CD4-positive, alpha-beta T cell treated with Interleukin-10 for 1 hour (primary cell): ENCODE data around the gene ADAMTS4.

Source experiments
- DNase-seq: peaks from one replicate; pipeline ENCODE4 v3.0.0-alpha.2; 2020

ADAMTS4 gene

DNA sequence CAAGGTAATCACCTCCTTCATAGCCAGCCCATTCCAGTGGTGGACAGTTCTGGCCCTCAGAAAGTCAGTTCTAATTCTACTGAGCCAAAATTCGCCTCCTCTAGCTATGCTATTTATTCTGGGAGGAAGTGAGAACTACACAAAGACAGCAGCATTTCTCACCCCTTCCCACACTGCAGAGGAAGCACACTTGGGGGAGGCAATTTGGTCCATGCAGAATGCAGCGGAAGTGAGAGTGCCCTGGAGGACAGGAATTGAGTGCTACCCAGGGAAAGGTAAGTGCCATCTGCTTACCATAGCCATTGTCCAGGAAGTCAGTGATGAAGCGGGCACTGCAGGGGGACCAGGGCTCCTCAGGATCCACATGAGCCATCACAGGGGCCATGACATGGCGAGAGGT is 3.7 kb downstream of the ADAMTS4 start:
- DNase-seq, result no peak

DNA sequence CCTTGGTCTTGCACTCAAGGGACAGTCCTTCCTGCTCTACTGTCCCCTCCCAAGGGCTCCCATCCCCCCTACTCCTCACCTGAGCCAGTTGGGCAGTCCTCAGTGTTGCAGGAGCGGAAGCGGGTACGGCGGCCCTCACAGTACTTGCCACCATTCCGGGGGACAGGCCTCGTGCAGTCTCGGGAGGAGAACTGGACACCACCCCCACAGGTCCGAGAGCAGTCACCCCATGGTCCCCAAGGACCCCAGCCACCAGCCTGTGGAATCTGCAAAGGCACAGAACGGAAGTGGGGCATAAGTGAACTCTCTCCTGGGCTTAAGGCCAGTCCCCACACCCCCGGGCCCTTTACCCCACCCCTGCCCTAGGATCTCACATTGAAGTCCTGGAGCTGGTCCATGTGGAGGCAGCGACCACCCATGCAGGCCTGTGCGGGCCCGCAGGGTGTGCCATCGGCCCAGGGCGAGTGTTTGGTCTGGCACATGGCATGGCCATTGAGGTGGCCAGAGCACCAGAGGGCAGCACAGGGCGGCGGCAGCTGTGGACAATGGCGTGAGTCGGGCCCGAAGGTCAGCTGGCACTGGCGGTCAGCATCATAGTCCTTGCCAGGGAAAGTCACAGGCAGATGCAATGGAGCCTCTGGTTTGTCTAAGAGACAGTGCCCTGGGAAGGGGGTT is 5.2 kb downstream of the ADAMTS4 start:
- no peak for DNase-seq

DNA sequence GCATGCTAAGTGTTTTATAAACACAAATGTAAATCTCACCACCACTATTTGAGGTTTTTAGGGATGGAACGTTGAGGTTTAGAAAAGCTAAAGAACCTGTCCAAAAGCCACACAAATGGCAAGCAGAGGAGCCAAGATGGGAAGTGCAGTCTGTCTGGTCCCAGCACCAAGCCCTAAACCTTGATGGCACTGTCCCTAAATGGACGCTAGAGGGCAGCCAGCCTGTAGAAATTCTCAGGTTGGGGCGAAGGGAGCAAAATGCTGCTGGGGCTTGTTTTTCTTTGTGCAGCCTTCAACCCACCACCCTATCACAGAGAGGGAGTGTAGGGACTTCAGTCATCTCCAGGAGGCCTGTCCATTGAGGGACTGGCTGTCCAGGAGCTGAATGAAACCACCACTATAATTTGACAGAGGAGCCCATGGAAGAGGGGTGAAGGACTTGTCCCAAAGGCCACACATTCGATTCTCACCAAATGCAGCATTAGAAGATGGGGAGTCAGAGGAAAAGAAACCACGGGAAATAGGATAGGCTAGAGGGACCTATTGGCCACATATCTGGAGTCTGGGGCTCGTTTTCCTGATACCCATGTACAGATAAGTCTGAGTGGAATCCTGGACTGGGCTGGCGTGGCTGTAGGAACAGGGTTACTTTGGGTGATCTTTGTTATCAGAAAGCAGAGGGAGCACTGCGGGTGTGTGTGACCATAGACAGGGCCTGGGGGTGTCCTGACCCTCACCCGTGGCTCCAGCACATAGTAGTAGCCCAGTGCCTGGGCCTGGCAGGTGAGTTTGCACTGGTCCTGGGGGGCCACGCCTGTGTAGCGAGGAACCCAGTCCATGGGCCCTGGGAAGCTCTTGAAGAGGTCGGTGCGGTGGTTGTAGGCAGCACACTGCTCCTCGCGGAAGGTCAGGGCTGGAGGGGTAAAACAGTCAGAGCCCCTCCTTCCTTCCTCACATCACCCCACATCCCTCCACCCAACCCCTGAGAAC is 6.1 kb downstream of the ADAMTS4 start:
- DNase-seq, result peak; percentile 83

DNA sequence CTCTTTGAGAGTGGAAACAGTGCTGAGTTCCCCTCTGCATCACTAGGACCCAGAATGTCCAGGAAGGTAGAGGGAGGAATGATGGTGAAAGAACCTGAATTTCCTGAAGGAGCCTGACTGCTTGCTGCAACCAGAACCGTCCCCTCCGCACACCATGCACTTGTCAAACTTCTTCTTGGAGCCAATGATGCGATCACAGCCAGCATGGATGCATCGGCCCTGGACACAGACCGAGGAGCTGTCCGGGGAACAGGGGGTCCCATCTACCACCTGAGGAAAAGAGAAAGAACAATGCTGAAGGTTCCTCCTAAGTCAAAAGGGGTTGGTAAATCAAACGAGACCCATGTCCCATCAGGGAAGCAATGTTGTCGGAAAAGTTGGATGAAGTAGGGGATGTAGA is 6.9 kb downstream of the ADAMTS4 start:
- no peak for DNase-seq

DNA sequence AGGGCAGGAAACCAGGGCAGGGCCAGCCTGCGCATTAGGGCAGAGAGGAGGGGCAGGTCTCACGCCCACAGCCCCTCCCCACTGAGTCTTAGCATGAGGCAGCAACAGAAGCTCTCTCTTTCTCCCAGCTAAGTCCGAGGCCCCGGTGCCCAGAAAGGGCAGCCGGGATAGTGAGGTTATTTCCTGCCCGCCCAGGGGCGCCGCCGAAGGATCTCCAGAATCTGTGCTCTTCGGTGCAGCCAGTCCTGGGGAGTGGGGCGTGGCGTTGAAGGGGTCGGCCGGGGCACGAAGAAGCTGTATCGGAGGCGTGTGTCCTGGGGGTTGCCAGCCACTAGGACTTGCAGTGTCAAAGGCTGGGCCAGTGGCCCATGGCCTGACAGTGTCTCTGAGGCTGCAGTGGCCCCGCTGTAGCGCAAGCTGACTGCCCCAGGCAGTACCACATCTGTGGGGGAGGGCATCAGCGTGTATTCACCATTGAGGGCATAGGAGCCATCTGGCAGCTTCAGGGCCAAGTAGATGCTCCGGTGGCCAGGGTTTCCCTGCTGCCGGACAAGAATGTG is 7.8 kb downstream of the ADAMTS4 start:
- no peak for DNase-seq

DNA sequence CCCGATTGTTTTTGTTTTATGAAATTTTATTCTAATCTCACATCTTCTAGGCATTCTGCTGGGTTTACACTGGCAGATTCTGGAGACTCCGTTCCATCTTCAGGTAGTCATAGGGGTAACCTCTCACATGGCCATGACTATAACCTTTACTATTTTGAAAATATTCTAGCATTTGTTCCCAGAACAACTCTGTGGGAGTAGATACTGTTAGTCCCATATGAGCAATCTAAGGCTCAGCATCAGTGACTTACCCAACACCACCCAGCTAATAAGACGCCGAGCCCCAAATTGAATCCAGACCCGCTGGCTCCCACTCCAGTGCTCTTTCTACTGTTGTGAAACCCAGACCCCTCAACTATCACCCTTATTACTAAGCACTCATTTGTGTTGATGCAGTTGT is 9.8 kb downstream of the ADAMTS4 start:
- no peak for DNase-seq

DNA sequence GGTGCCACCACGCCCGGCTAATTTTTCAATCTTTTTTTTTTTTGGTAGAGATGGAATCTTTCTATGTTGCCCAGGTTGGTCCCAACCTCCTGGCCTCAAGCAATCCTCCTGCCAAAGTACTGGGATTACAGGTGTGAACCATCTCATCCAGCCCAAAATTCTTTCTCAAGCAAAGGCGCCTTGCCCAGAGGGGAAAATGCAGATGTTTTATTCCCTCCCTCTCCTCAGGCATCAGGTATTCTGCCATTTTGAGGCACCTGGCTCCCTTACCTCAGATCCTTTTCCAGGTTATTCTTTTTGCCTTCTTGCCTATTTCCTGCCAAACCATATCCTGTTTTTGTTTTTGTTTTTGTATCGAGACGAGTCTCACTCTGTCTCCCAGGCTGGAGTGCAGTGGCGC is 10.5 kb downstream of the ADAMTS4 start:
- no peak for DNase-seq

DNA sequence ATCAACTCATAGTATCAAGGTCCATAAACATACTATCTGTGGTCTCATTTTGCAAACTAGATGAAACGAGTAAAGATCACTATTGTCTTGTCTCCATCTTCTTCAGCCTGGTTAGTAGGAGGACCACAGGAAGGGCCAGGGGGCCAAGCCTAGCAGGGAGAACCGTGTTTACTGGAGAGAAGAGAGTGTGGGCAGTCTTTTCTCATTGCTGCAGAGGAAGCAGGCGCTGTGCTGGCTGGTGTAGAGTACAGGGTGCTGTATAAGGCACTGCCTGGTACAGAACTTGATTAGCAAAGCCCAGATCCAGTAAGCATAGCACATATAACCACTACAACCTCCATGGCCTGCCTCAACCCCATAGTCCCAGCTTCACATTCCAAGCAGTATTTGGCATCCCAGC is 11.5 kb downstream of the ADAMTS4 start:
- no peak for DNase-seq

DNA sequence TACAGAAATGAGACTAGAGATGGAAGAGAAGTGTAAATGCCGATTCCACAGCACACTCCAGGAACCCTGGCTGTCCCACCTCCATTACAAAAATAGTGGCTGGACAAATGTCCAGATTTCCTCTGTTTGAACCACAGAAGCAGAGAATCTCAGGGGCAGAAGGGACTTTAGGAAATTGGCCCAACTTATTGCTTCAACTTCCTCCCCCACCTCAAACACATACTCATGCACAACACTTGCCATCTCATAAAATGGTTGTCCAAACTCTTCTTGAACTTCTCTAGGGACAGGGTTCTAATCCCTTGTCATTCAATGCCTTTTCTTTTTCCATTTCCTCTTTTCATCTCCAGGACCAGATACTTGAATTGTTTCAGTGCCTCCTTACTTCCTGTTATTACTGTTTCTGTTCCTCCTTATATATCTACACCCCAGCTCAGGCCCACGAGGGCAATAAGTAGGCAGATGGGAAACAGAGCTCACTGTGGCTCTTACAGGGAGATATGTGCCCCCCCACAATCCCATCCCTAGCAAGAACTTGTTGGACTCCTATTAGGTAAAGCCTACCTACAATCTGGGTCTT is 13.0 kb downstream of the ADAMTS4 start:
- DNase-seq, result no peak

DNA sequence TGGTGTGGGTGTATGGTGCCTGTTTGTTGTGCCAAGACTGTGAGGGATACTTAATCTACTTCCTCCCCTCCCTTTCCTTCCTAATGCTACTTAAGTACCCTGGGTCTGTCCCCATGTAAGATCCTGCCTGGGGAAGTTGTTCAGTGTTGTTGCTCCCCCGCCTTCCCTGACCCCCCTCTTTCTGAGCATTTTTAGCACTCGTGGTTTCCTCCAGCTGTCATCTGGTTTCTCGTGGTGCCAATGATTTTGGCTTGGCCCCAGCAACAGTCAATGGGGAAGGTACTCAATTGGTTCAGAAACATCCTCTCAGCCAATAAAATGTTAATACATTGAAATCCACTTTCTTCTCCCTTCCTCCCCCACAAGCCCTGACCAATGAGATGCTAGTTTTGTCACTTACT is 13.6 kb downstream of the ADAMTS4 start:
- peak; percentile 92 for DNase-seq

DNA sequence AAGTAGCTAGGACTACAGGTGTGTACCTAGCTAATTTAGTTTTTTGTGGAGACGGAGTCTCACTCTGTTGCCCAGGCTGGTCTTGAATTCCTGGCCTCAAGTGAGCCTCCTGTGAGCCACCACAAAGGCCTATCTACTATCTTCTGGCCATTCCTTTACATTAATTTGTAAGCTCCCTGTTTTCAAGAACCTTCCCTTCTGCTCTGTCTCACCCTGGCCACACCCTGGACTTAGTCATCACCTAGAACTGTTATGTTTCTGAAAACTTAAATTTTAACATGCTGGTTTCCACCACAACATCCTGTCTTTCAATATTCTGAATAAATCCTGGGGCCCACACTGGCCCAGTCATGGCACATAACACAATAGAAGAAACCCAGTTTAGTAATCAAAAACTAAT is 16.6 kb downstream of the ADAMTS4 start:
- DNase-seq, result peak; percentile 78

DNA sequence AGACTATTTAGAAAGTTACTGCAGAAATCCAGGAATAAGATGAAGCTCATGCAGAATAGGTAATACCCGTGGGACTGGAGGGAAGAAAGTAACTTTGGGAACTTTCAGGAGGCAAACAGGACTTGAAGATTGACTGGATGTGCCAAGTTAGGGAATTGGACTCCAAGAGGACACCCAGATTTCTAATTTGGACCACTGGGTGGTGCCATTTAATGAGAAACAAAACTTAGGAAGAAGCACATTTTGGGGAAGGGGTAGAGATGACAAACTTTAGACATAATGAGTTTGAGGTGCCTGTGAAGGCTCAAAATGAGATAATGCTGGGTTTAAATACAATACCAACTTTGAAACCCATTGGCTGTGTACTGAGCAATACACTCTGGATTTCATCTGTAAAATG is 18.2 kb downstream of the ADAMTS4 start:
- peak; percentile 35 for DNase-seq

DNA sequence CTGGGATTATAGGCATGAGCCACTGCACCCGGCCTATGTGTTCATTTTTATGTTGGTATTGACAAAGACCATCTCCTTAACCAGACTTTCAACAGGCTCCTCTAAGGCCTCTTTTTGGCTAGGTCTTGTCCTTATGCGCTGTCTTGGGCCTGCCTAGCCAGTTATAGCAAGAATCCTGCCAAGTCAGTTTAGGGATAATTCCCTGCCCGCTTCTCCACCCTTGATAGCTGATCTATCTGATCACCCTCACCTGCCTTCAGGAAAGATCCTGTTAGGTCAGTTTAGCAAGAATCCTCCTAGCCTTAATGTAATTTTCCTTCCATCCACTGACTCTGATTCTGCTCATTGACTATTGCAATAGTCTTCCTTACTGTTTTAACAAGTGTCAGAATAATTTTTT is 19.2 kb downstream of the ADAMTS4 start:
- no peak for DNase-seq

DNA sequence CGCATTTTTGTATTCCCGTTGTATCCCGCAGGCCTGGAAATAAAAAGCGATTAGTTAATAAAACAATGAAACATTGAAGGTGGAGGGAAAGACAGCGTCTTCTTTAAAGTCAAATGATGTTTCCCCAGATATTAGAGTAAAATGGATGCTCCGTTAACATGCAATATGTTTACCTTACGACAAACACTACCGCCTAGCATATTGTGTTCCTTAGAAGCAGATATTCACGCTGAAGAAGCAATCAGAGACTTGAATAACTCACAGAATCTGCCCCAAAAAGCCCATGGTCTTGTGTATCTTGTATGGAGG is 21.0 kb downstream of the ADAMTS4 start:
- DNase-seq, result no peak

DNA sequence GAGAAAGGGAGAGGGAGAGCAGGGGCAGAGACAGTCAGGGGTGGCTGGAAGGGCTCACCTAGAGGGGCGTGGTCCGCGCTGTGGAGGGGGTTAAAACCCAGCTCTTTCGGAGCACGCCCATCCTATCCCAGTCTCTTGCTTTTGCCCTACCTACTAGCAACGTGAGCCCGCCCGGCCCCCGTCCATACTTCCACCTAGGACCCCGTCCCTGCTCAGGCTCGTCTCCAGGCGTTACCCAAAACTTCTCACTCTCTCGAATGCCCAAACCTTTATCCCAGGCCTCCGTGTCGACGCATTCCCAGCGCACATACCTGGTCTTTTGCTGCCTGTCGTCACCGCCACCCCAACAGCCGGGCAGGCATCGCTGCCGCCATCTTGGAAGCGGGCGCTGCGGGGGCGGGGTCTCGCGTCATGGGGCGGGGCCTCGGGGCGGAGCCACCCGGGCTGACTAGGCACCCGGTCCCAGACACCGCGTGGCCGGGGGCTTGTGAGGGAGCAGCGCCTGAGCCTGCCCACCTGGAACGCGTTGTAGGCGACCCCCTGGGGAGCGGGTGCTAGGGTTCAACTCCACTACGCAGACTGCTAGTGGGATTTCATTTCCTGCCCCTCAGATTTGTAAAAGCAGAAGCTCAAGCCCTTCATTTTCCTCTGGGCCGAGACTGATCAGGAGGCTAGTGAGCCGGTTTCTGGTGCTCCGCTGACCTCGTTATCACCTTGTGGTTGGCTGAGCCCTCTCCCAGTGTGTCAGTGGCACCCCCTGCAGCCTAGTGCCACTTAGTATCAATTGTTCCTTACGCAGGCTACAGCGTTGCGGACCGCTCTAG is 21.5 kb downstream of the ADAMTS4 start, which contains the start of gene B4GALT3:
B4GALT3 (minus strand) TSS at position 396 of the 824 bp plus-strand sequence. CDS start 1,447 bp downstream, outside the sequence.
- peak; percentile 93 for DNase-seq

DNA sequence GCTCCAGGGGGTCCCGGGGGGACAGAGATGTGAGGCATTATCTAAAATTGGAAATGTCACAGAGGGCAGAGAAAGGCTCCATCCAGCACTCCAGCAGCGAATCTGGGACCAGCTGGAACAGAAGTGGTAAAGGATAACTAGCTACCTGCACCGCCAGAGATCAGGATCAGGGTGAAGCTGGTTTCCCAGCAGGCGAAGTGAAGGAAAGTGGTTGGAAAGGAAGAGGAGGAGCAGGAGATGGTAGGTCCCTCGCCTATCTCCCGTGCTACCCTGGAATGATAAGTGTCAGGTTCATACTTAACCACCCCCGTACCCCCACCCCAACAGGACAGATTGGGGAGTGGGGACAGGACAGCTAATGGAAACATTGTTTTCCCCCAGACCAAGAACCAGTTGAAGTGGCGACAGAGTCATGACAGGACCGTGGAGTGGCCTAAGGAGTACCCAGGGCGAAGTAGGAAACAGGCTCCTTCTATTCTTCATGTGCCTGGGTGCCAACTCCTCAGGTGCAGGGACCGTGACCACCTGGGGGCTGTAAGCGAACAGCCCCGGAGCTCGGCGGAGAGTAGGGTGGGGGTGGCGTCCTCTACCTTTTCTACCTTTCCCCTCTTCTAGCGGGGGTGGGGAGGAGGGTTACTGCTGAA is 22.3 kb downstream of the ADAMTS4 start:
- no peak for DNase-seq

DNA sequence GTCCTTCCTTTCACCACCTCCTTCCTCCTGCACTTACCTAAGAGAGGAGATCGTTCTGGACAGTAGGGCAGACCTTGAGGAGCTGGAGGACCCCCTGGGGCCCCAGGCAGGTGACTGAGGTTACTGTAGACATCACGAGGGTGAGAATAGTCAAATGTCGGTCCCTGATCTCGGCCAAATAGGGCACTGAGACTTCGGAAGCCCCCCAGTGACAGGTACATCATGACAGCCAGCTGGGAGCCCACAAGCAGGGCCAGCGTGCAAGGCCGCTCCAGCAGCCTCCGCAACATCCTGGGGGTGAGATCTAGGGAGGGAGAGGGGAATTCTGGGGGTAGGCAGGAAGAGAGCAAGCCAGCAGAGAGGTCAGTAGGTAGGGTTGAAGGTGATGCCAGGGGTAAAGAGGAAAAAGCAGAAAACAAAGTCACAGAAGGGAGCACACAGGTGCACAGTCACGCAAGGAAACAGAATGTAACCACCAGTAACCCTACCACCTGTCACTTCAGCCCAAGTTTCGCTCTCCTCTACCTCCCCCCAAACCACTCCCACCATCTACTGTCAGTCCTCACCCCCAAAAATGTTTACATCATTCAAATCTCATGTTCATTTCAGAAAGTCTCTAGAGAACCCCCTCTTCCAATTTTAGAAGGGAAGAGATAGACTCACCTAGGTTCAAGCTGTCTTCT is 22.9 kb downstream of the ADAMTS4 start:
- DNase-seq, result no peak

DNA sequence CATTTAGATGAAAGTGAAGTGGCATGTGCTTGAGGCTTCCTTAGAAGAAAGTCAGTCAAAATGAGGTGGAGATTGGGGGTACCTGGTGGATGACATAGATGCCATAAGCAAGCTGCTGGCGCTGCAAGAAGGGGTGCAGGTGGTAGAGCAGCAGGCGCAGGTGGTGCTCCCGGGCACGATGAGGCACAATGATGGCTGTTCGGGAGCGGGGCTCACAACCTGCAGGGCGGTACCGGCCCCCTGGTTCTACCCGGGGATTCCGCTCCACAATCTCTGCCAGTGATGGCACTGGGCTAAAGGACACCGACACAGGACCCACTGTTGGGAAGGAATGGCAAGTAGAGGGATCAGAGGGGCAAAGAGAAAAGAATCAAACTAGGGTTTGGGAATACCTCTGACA is 23.9 kb downstream of the ADAMTS4 start:
- no peak for DNase-seq

DNA sequence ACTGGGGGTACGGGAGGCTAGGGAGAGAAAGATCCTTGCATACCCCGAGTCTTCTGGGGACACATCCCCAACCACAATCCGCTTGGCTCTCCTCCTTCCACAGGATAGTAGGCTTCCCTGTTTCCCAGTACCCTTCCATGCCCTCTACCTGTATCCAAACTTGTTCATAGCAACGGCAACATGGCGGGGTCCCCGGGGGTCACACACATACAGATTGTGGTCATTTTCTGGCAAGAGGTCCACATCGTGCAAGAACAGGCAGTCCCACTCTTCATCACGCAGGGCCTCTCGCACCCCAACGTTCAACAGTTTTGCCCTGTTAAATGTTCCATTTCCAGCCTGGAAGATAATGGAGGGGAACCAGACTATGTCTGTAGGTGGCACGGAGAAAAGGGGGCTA is 25.1 kb downstream of the ADAMTS4 start:
- no peak for DNase-seq

DNA sequence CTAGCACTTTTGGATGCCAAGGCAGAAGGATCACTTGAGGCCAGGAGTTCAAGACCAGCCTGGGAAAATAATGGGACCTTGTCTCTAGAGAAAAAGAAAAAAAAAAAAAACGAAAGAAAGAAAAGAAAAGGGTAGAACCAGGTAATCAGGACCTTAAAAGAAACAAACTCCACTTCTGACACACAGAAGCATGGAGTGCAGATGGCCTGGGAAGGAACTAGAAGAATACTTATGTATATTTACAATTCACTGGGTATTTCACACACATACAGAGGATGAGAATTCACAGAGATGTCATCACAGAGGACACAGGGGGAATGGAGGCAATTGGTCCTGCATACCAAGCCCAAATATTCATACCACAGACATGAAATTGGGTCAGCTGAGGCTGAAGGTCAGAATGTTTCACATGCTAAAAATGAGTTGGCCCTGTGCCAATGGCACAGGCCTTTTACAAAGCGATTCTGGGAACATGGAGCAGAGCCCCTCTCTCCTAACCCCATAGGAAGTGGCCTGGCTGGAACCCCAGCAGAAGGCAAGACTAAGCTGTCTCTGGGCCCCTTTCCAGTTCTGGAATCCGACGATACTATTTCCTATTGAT is 26.0 kb downstream of the ADAMTS4 start:
- no peak for DNase-seq

DNA sequence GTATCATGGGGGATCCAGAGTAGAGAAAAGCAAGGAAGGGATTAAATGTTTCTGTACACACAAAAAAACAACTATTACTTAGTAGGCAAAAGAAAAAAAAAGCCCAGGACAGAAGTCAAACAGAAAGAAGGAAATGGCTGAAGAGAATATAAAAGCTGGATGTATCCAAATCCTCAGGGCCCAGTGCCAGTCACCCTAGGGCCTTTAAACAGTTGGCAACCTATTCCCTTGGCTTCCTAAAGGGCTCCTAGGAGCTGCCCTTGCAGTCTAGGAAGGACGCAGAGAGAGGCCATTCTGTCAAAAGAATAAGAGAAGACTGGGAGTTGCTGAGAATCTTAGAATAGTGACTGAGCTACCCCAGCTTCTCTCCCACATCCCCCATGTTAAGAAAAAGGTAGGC is 26.5 kb downstream of the ADAMTS4 start:
- DNase-seq, result no peak
